CD4-positive, alpha-beta T cell treated with Interleukin-4 for 4 hours (primary cell): ENCODE results near the gene ASCL2.

Experiments
- DNase-seq: peaks from one replicate; pipeline ENCODE4 v3.0.0-alpha.2; 2020

Gene ASCL2

GRCh38 chr11:2307501-2308331, 37.3 kb upstream of the ASCL2 start:
- DNase-seq = no peak

GRCh38 chr11:2306877-2307500, 36.6 kb upstream of the ASCL2 start:
- no peak for DNase-seq

DNA sequence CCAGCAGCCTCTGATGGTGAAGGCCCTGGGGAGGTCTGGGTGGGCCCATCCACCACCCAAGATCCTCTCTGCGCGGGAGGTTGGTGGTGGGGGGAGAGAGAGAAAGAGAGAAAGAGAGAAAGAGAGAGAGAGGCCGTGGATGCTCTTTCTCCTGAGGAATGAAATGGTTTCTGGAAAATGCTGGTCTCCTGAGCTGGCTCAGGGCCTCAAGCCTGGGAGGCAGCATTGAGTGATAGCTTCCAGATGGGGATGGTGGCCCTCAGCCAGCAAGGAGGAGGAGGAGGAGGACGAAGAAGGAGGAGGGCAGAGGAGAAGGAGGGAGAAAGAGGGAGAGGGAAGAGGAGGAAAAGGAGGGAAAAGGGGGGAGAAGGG, 36.0 kb upstream of the ASCL2 start:
- no peak for DNase-seq

- no peak for DNase-seq
These were observed 35.5 kb upstream of the ASCL2 start for GRCh38 chr11:2305788-2306451.

- DNase-seq = peak; percentile 71
These were observed 34.9 kb upstream of the ASCL2 start for GRCh38 chr11:2305140-2305778.

DNA sequence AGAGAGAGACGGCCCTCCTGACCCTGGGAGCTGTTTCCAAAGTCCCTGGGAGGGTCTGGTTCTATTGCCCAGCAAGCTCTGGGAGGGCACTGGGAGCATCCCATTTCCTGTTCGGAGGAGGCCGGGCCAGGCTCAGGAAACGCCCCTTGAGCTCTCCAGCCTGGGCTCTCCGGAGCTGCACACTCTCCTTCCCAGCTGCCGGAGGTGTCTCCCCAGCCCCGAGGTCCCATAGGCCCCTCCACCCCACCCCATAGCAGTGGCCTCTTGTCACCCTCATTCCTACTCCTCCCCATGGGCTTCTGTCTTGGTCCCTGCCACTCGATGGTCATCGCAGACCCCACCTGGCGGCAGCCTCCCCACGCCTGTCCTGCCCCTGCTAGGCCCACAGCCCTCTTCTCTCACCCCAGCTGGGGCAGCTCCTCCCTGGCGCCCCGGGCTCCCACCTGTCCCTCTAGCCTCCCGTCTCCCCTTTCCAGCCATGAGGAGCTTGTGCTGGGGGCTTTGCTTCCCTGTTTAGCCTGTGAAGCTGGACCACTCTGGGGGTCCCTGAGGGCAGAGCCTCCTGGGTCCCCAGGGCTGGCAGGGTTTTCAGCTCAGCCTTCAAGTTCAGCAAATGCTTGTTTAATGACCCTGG, 34.2 kb upstream of the ASCL2 start:
- DNase-seq = no peak

DNA sequence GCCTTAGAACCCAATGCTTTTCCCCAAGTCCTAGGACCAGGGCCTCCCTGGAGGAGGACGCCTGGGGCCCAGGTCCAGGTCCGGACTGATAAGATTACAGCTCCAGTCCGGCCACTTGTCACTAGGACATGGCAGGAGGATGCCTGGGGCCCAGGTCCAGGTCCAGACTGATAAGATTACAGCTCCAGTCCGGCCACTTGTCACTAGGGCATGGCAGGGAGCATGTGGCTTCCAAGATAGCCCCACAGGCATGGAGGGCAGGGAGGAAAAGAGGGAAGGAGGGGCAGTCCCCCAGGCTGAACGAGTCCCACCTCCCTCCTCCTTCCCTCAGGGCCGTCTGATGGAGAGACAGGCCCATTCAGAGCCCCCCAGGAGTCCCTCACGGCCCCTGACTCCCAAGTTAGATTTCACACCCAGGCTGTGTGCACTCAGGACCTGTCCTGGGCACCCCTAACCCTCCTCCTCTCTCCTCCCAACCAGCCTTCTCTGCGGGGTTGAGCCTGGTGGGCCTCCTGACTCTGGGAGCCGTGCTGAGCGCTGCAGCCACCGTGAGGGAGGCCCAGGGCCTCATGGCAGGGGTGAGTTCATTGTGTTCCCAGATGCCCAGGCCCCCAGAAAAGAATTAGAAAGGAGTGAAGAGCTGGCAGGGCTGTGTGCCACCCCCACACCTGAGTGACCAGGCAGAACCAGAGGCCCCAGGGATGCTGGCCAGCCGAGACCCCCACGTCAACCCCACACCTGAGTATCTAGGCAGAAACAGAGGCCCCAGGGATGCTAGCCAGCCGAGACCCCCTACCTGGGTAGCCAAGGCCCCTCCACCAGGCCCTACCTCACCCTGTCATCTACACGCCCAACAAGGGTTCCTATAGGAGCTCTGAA, 33.5 kb upstream of the ASCL2 start:
- DNase-seq = no peak

- no peak for DNase-seq
These were observed 32.7 kb upstream of the ASCL2 start for GRCh38 chr11:2302896-2303626.

GRCh38 chr11:2302306-2302895, 32.0 kb upstream of the ASCL2 start:
- no peak for DNase-seq

GRCh38 chr11:2301631-2302305, 31.4 kb upstream of the ASCL2 start, which contains the start of the genes C11orf21 and TSPAN32:
Gene C11orf21, minus strand, starts transcription at chr11:2301918. Its CDS starts 110 bp downstream, at chr11:2301808.
Gene TSPAN32, plus strand, starts transcription at chr11:2302013. Its CDS starts 137 bp downstream, at chr11:2302150.
- DNase-seq = peak; percentile 76

DNA sequence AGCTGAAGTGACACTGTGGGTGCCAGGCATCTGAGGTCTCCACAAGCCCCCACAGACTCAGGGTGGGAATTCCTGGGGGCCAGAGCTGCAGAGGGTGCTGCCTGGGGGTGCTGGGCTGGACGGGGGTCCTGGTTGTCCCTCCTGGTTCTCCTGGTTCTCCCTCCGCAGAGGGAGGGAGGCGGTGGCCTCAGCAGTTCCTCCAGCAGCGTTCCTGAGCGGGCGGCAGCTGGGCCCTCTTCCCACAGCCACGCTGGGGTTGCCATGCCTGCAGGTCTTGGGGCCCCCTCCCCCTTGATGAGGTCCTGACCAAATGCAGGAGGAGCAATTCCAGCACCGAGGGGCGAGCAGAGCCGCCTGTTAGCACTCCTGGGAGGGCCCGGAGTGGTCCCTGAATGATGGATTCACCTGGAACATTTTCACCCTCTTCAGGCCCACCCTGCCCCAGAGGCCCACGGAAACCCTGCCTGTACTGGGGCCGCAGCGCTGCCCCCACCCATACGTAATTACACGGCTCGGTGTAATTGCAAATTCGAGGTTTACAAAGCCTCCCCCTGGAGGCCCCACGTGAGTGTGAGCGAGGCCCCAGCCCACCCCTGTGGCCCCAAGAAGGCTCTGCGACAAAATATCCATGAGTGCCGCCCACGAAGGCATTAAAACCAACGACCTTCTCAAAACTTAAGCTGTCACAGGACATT, 30.7 kb upstream of the ASCL2 start:
- no peak for DNase-seq

- DNase-seq = no peak
These were observed 30.0 kb upstream of the ASCL2 start for GRCh38 chr11:2300290-2300935.

GRCh38 chr11:2299773-2300172, 29.4 kb upstream of the ASCL2 start:
- no peak for DNase-seq

GRCh38 chr11:2298795-2299761, 28.7 kb upstream of the ASCL2 start:
- DNase-seq = no peak

DNA sequence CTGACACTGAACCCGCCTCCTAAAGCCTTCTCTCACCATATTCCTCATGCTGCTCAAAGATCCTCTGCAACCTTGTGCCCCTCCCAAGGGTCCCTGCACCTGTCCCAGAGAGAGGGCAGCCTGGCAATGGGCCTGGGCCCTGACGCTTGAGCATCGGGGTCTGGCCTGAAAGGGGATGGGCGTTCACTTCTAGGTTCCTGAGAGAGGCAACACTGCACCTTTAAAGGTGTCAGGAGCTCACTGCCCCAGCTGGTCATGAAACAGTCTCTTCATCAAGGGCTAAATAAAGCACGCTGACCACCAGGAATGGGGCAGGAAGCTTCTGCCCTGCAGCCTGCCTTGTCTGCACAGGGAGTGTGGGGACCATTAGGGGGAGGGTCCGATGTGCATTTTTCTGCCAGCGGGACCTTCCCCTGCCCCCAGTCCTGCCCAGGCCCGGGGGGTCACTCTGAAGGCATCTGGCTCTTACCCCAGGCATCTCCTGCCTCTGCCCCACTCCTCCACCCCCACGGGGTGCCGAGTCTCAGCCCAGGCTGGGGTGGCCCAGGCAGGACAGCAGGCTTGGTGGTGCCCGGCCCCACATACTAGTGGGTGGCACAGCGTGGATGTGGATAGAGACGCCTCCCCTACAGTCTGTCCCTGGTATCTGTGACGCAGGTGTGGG, 27.9 kb upstream of the ASCL2 start:
- DNase-seq = no peak

DNA sequence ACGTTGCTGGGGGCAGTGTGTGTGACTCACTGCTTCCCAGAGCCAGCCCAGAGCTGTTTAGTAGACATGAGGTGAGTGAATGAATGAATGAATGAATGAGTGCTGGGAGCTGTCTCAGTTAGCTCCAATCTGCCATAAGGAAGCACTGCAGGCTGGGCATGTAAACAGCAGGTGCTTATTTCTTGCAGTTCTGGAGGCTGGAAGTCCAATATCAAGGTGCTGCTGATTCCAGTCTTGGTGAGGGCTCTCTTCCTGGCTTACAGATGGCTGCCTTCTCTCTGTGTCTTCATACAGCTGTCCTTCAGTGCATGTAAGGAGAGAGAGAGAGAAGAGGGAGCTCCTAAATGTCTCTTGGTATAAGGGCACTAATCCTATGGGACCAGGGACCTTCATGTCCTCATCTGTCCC, 27.2 kb upstream of the ASCL2 start:
- DNase-seq = no peak
